ENCODE measurements around the gene EIF3I. TPM values are rescaled to one million over a fixed set of nuclear protein-coding genes. Genes with fewer than 3 reads are reported as not detected.

EIF3I gene
- total RNA-seq, 2 experiments from 2014 or later: 328 to 335 TPM

GRCh38 chr1:32216566-32216965, 5.6 kb upstream of the EIF3I start:
- TF ChIP-seq CTCF (IDR thresholded peaks at IDR 0.05): no peak
- H3K36me3 Mint-ChIP-seq (ENCODE audit: low read depth): no peaks in the 10 kb centered on the region
- ChIA-PET CTCF (interaction anchor here (0.8 to 4.3 kb wide), 35 partner anchors 8 to 231 kb away, joined by 3 to 44 read pairs (median 8); partner anchors contain the start of genes CCDC28B, HDAC1, IQCC and LCK), POLR2A (interaction anchor here (0.8 to 1.9 kb wide), 9 partner anchors 9 to 161 kb away, joined by 3 to 9 read pairs (median 4); partner anchors contain the start of genes IQCC and LCK)
- DNase-seq: no peak
- peaks cover 18% of the 10 kb centered on the region for H3K4me1 Mint-ChIP-seq (ENCODE audit: low read depth)
- no peak for ATAC-seq
- no peak overlapping the region for H3K4me3 Mint-ChIP-seq
- no peak overlapping the region for H3K27ac Mint-ChIP-seq
- H3K27me3 Mint-ChIP-seq: no peaks in the 10 kb centered on the region
- intact Hi-C loops (cut with micrococcal nuclease): no loop called here
- no peaks in the 10 kb centered on the region for H3K9me3 Mint-ChIP-seq

GRCh38 chr1:32219022-32219421, 3.2 kb upstream of the EIF3I start:
- ATAC-seq: no peak
- H3K9me3 Mint-ChIP-seq: no peaks in the 10 kb centered on the region
- POLR2A ChIA-PET: interaction anchor here (2.8 kb wide), 1 partner anchor 13 kb away, joined by 9 read pairs; the partner anchor contains the start of gene IQCC
- intact Hi-C loops (cut with micrococcal nuclease): no loop called here
- no peaks in the 10 kb centered on the region for H3K27me3 Mint-ChIP-seq
- CTCF ChIA-PET: no interaction called here
- H3K4me1 Mint-ChIP-seq (ENCODE audit: low read depth): peaks cover 22% of the 10 kb centered on the region
- H3K36me3 Mint-ChIP-seq (ENCODE audit: low read depth): peaks cover 14% of the 10 kb centered on the region
- no peak for DNase-seq
- no peak overlapping the region for H3K27ac Mint-ChIP-seq
- no peak for TF ChIP-seq CTCF (IDR thresholded peaks at IDR 0.05)
- H3K4me3 Mint-ChIP-seq: no peak overlapping the region

- DNase-seq (no peak), ATAC-seq (no peak)
- TF ChIP-seq CTCF (IDR thresholded peaks at IDR 0.05): no peak
- Mint-ChIP-seq H3K9me3 (no peaks in the 10 kb centered on the region), H3K4me1 (ENCODE audit: low read depth) (peaks cover 29% of the 10 kb centered on the region), H3K4me3 (peak overlapping the region; percentile 96), H3K36me3 (ENCODE audit: low read depth) (peaks cover 24% of the 10 kb centered on the region), H3K27me3 (no peaks in the 10 kb centered on the region), H3K27ac (peak overlapping the region; percentile 98)
- ChIA-PET CTCF (interaction anchor here (1.2 to 2.3 kb wide), 2 partner anchors 15 to 28 kb away, joined by 4 to 12 read pairs; no protein-coding TSS in a partner anchor), POLR2A (interaction anchor here (1.0 to 1.2 kb wide), 4 partner anchors 15 to 72 kb away, joined by 3 read pairs; partner anchors contain the start of gene IQCC)
- intact Hi-C loops (cut with micrococcal nuclease): no loop called here
Measured at GRCh38 chr1:32220746-32221580, 1.2 kb upstream of the EIF3I start.

GRCh38 chr1:32221581-32221979, 627 bp upstream of the EIF3I start:
- DNase-seq: no peak
- no peaks in the 10 kb centered on the region for H3K27me3 Mint-ChIP-seq
- CTCF ChIA-PET: interaction anchor here (1.2 to 2.3 kb wide), 2 partner anchors 14 to 27 kb away, joined by 4 to 12 read pairs; no protein-coding TSS in a partner anchor
- peak overlapping the region; percentile 98 for H3K27ac Mint-ChIP-seq
- H3K4me1 Mint-ChIP-seq (ENCODE audit: low read depth): peaks cover 33% of the 10 kb centered on the region
- intact Hi-C loops (cut with micrococcal nuclease): no loop called here
- POLR2A ChIA-PET: interaction anchor here (0.7 to 1.2 kb wide), 4 partner anchors 19 to 215 kb away, joined by 3 read pairs; no protein-coding TSS in a partner anchor
- H3K4me3 Mint-ChIP-seq: peak overlapping the region; percentile 96
- H3K36me3 Mint-ChIP-seq (ENCODE audit: low read depth): peaks cover 27% of the 10 kb centered on the region
- ATAC-seq: no peak
- no peak for TF ChIP-seq CTCF (IDR thresholded peaks at IDR 0.05)
- no peaks in the 10 kb centered on the region for H3K9me3 Mint-ChIP-seq

Data from activated CD8-positive, alpha-beta T cell treated with anti-CD3 and anti-CD28 coated beads for 36 hours (primary cell).